Central memory CD8-positive, alpha-beta T cell (primary cell): Measurements from ENCODE around the gene BBX.

Experiments
- ATAC-seq: fragments of 150-1000 bp; cut with Tn5 transposase; replicated peaks from 2 replicates; pipeline ENCODE4 v1.10.0; 2022; ENCODE audit warnings: mild to moderate bottlenecking, moderate FRiP score, moderate number of reproducible peaks; ENCODE audit not compliant: poor library complexity, severe bottlenecking; ENCODE audit errors: extremely low read depth
- DNase-seq, 2 donors: peaks; one replicate each; pipeline ENCODE4 v3.0.0; 2021; ENCODE audit warnings: low spot score in 2 of 2
- H3K27ac Mint-ChIP-seq: one replicate; pipeline ENCODE4 v1.8.0; 2022; ENCODE audit warnings: low read depth, mild to moderate bottlenecking, moderate library complexity, mixed read lengths
- H3K27me3 Mint-ChIP-seq: one replicate; pipeline ENCODE4 v1.8.0; 2022; ENCODE audit warnings: mixed read lengths
- H3K36me3 Mint-ChIP-seq: one replicate; pipeline ENCODE4 v1.8.0; 2022; ENCODE audit warnings: mild to moderate bottlenecking, moderate library complexity, mixed read lengths; ENCODE audit not compliant: insufficient read depth
- H3K4me1 Mint-ChIP-seq: one replicate; pipeline ENCODE4 v1.8.0; 2022; ENCODE audit warnings: mixed read lengths
- H3K4me3 Mint-ChIP-seq: one replicate; pipeline ENCODE4 v1.8.0; 2022; ENCODE audit warnings: mild to moderate bottlenecking, moderate library complexity, mixed read lengths
- H3K9me3 Mint-ChIP-seq: one replicate; pipeline ENCODE4 v1.8.0; 2022; ENCODE audit warnings: mixed read lengths

BBX gene

GRCh38 chr3:107727102-107727501 lies 204.3 kb downstream of the BBX start:
- Mint-ChIP-seq H3K36me3 (peaks cover 24% of the 10 kb centered on the region), H3K4me3 (no peak overlapping the region), H3K9me3 (no peaks in the 10 kb centered on the region), H3K4me1 (peaks cover 7% of the 10 kb centered on the region), H3K27me3 (no peaks in the 10 kb centered on the region), H3K27ac (no peak overlapping the region)
- ATAC-seq = no peak
- DNase-seq = no peak

- no peak for ATAC-seq
- peaks cover 7% of the 10 kb centered on the region for H3K4me1 Mint-ChIP-seq
- no peaks in the 10 kb centered on the region for H3K27me3 Mint-ChIP-seq
- no peak for DNase-seq
- no peaks in the 10 kb centered on the region for H3K9me3 Mint-ChIP-seq
- peaks cover 25% of the 10 kb centered on the region for H3K36me3 Mint-ChIP-seq
- H3K27ac Mint-ChIP-seq = no peak overlapping the region
- H3K4me3 Mint-ChIP-seq = no peak overlapping the region
These were observed 206.9 kb downstream of the BBX start for GRCh38 chr3:107729686-107730085.

GRCh38 chr3:107734317-107734716 lies 211.6 kb downstream of the BBX start:
- ATAC-seq = no peak
- H3K36me3 Mint-ChIP-seq = peaks cover 16% of the 10 kb centered on the region
- H3K27ac Mint-ChIP-seq = no peak overlapping the region
- DNase-seq = no peak
- no peaks in the 10 kb centered on the region for H3K27me3 Mint-ChIP-seq
- H3K4me1 Mint-ChIP-seq = no peaks in the 10 kb centered on the region
- H3K9me3 Mint-ChIP-seq = no peaks in the 10 kb centered on the region
- no peak overlapping the region for H3K4me3 Mint-ChIP-seq

GRCh38 chr3:107737914-107738313 lies 215.2 kb downstream of the BBX start:
- Mint-ChIP-seq H3K4me3 (no peak overlapping the region), H3K9me3 (no peaks in the 10 kb centered on the region), H3K4me1 (peaks cover 16% of the 10 kb centered on the region), H3K27ac (no peak overlapping the region), H3K36me3 (peaks cover 8% of the 10 kb centered on the region), H3K27me3 (no peaks in the 10 kb centered on the region)
- ATAC-seq = no peak
- no peak for DNase-seq

GRCh38 chr3:107738486-107739183 lies 215.9 kb downstream of the BBX start:
- Mint-ChIP-seq H3K27ac (no peak overlapping the region), H3K4me1 (peaks cover 16% of the 10 kb centered on the region), H3K36me3 (peaks cover 5% of the 10 kb centered on the region), H3K4me3 (no peak overlapping the region), H3K27me3 (no peaks in the 10 kb centered on the region), H3K9me3 (no peaks in the 10 kb centered on the region)
- DNase-seq (no peak), ATAC-seq (no peak)

- peaks cover 4% of the 10 kb centered on the region for H3K36me3 Mint-ChIP-seq
- H3K9me3 Mint-ChIP-seq = no peaks in the 10 kb centered on the region
- H3K4me1 Mint-ChIP-seq = peaks cover 16% of the 10 kb centered on the region
- H3K4me3 Mint-ChIP-seq = no peak overlapping the region
- ATAC-seq (no peak), DNase-seq (no peak)
- H3K27ac Mint-ChIP-seq = no peak overlapping the region
- no peaks in the 10 kb centered on the region for H3K27me3 Mint-ChIP-seq
These were observed 216.5 kb downstream of the BBX start for GRCh38 chr3:107739227-107739626.

GRCh38 chr3:107740992-107741896 lies 218.5 kb downstream of the BBX start:
- DNase-seq (no peak), ATAC-seq (no peak)
- Mint-ChIP-seq H3K36me3 (peaks cover 11% of the 10 kb centered on the region), H3K27me3 (no peaks in the 10 kb centered on the region), H3K4me1 (peaks cover 16% of the 10 kb centered on the region), H3K27ac (peak overlapping the region; percentile 0), H3K9me3 (no peaks in the 10 kb centered on the region), H3K4me3 (no peak overlapping the region)

GRCh38 chr3:107745354-107745753 lies 222.6 kb downstream of the BBX start:
- Mint-ChIP-seq H3K27me3 (no peaks in the 10 kb centered on the region), H3K36me3 (peaks cover 17% of the 10 kb centered on the region), H3K4me1 (peaks cover 11% of the 10 kb centered on the region), H3K4me3 (no peak overlapping the region), H3K27ac (no peak overlapping the region), H3K9me3 (no peaks in the 10 kb centered on the region)
- DNase-seq = no peak
- no peak for ATAC-seq

- Mint-ChIP-seq H3K4me3 (no peak overlapping the region), H3K27ac (no peak overlapping the region), H3K27me3 (no peaks in the 10 kb centered on the region), H3K36me3 (peaks cover 9% of the 10 kb centered on the region), H3K4me1 (peaks cover 13% of the 10 kb centered on the region), H3K9me3 (no peaks in the 10 kb centered on the region)
- ATAC-seq = peak; percentile 32
- DNase-seq = no peak
These were observed 229.6 kb downstream of the BBX start for GRCh38 chr3:107752202-107752990.

- Mint-ChIP-seq H3K36me3 (peaks cover 9% of the 10 kb centered on the region), H3K27ac (no peak overlapping the region), H3K27me3 (no peaks in the 10 kb centered on the region), H3K4me3 (no peak overlapping the region), H3K4me1 (peaks cover 13% of the 10 kb centered on the region), H3K9me3 (no peaks in the 10 kb centered on the region)
- DNase-seq = no peak
- ATAC-seq = no peak
These were observed 230.7 kb downstream of the BBX start for GRCh38 chr3:107753494-107753893.

- Mint-ChIP-seq H3K4me1 (peaks cover 13% of the 10 kb centered on the region), H3K9me3 (no peaks in the 10 kb centered on the region), H3K4me3 (no peak overlapping the region), H3K36me3 (peaks cover 9% of the 10 kb centered on the region), H3K27me3 (no peaks in the 10 kb centered on the region), H3K27ac (no peak overlapping the region)
- ATAC-seq (no peak), DNase-seq (no peak)
These were observed 231.2 kb downstream of the BBX start for GRCh38 chr3:107753976-107754375.

- no peak overlapping the region for H3K4me3 Mint-ChIP-seq
- no peaks in the 10 kb centered on the region for H3K27me3 Mint-ChIP-seq
- H3K4me1 Mint-ChIP-seq = peaks cover 22% of the 10 kb centered on the region
- ATAC-seq (no peak), DNase-seq (no peak)
- H3K36me3 Mint-ChIP-seq = peaks cover 4% of the 10 kb centered on the region
- H3K27ac Mint-ChIP-seq = no peak overlapping the region
- H3K9me3 Mint-ChIP-seq = no peaks in the 10 kb centered on the region
These were observed 233.9 kb downstream of the BBX start for GRCh38 chr3:107756649-107757048.
